ENCODE results near the gene STK32B.

STK32B gene

DNA sequence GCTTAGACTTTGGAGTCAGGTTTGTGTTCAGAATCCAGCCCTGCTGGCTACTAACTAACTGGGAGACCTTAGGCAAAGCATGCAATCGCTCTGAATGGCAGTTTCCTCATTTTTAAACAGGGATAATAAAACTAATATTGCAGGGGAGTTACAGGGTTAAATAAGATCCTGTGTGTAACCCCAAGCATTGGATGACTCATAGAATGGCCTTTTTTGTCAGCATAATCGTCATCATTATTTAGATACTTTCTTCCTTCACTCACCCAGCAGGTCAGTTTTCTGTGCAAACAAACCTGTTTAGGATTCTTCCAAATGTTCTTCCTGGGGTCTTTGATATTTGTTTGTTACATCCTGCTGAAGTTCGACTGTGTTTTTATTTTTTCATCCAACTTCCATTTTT, 448.9 kb downstream of the STK32B start:
- DNase-seq (ENCODE audit: low read depth, low spot score): no peak
- H3K4me3 ChIP-seq (ENCODE audit: low read length): no peak overlapping the region

GRCh38 chr4:5503336-5503936, 452.2 kb downstream of the STK32B start:
- DNase-seq (ENCODE audit: low read depth, low spot score): no peak
- H3K4me3 ChIP-seq (ENCODE audit: low read length): no peak overlapping the region

- no peak for DNase-seq (ENCODE audit: low read depth, low spot score)
Observed at GRCh38 chr4:5504486-5504885, 453.2 kb downstream of the STK32B start.

GRCh38 chr4:5510504-5510903, 459.2 kb downstream of the STK32B start:
- no peak overlapping the region for H3K4me3 ChIP-seq (ENCODE audit: low read length)

More at GRCh38 chr4:5504486-5504885, 453.2 kb downstream of the STK32B start:
- no peak overlapping the region for H3K4me3 ChIP-seq (ENCODE audit: low read length)

DNA sequence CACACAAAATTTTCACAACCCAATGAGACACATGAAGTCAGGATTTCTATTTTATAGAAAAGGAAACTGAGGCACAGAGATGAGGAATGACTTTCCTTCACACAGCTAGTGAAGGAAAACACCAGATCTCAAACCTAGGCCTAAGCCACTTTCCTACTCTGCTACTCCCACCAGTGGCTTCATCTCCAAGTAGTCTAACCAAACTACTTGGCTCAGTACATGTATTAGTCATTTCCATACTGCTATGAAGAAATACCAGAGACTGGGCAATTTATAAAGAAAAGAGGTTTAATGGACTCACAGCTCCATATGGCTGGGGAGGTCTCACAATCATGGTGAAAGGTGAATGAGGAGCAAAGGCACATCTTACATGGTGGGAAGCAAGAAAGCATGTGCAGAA, 460.5 kb downstream of the STK32B start:
- no peak for DNase-seq (ENCODE audit: low read depth, low spot score)
- H3K4me3 ChIP-seq (ENCODE audit: low read length): no peak overlapping the region

More at GRCh38 chr4:5510504-5510903, 459.2 kb downstream of the STK32B start:
- DNase-seq (ENCODE audit: low read depth, low spot score): no peak

GRCh38 chr4:5515646-5516045, 464.4 kb downstream of the STK32B start:
- no peak overlapping the region for H3K4me3 ChIP-seq (ENCODE audit: low read length)
- no peak for DNase-seq (ENCODE audit: low read depth, low spot score)

- DNase-seq (ENCODE audit: low read depth, low spot score): no peak
- H3K4me3 ChIP-seq (ENCODE audit: low read length): no peak overlapping the region
Observed at GRCh38 chr4:5517372-5517771, 466.1 kb downstream of the STK32B start.

DNA sequence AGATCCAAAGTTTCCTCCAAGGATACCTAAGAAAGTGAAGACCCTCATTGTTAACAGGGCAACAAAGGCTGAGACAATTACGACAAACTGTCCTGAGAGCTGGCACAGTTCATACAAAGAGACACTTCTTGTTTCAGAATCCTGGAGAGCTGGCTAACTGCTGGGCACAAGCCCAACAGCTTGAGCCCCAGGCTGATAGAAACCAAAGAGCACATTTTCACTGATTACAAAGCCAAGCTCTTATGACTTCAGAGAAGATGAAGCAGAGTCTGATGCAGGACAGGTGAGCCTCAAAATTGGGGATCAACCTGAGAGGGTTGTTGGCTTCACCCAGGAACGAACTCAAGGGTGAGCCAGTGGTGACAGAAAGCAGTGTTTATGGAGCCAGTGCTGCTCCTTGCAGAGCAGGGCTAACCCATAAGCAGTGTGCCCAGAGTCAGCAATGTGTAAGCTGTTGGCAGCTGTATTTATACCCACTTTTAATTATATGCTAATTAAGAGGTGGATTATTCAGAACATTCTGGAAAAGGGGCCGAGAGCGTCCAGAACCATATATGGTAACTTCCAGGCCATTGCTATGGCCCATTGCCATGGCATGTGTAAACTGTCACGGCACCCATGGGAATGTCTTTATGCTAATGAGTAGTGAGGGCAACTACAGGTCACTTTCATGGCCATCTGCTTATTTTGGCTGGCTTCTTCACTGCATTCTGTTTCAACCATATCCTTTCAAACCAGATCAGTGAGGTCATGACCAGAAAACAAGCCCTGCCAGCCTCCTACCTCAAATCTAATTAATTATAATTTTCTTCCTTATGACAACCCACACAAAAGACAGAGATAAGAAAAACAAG, 473.4 kb downstream of the STK32B start:
- DNase-seq (ENCODE audit: low read depth, low spot score): no peak
- H3K4me3 ChIP-seq (ENCODE audit: low read length): no peak overlapping the region

DNA sequence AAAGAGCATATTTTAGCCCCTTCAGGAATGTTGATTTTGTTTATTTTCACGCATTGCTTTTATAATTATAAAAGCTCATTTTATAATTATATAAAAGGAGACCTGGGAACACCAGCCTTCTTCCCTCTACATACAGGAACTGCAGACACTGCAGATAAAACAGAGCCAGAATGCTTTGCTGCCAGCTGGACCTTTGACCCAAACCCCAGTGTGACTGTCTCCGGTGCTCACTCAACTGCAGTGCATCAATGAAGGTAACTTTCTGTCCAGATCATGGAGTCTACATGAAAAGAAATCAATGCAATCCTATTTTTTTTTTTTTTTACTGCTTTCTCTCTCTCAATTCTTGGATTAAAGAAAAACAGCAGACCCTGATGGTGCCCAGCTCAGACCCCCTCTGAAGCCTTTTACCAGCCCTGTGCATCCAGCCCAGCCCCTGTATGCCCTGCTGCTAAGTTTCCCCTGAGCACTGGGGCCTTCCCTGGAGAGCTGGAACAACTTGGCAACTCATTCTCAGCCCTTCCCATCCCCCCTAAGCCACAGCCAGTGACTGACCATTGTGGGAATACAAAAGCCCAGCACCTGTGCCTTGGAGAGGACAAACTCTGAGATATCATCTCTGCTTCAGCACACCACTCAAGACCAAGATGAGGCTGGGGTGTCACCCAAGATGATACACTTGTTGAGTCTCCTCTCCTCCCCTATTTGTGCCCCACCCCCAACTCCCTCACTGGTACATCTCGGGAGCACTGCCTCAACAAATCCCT, 475.0 kb downstream of the STK32B start:
- H3K4me3 ChIP-seq (ENCODE audit: low read length): no peak overlapping the region
- no peak for DNase-seq (ENCODE audit: low read depth, low spot score)

DNA sequence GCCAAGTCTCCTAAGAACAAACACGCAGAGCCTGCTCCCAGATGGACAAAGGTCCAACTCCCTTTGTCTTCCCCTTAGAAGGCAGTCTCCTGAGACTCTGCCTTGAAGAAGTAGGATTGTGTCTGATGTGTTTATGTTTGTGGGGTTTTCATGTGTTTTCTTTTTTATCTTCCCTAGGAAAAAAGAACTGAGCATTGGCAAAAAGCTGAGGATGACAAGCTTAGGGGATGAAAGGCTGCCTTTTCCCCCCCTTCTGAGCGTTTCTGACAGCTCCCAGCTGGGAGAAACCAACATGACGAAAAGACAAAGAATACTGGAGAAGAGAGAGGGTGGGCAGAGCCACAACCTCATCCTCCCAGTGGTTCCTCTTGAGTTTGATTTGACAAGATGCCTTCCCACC, 475.9 kb downstream of the STK32B start:
- H3K4me3 ChIP-seq (ENCODE audit: low read length): no peak overlapping the region
- no peak for DNase-seq (ENCODE audit: low read depth, low spot score)

GRCh38 chr4:5528031-5528436, 476.8 kb downstream of the STK32B start:
- no peak overlapping the region for H3K4me3 ChIP-seq (ENCODE audit: low read length)
- DNase-seq (ENCODE audit: low read depth, low spot score): no peak

GRCh38 chr4:5532100-5532499, 480.8 kb downstream of the STK32B start:
- no peak for DNase-seq (ENCODE audit: low read depth, low spot score)
- H3K4me3 ChIP-seq (ENCODE audit: low read length): no peak overlapping the region

DNA sequence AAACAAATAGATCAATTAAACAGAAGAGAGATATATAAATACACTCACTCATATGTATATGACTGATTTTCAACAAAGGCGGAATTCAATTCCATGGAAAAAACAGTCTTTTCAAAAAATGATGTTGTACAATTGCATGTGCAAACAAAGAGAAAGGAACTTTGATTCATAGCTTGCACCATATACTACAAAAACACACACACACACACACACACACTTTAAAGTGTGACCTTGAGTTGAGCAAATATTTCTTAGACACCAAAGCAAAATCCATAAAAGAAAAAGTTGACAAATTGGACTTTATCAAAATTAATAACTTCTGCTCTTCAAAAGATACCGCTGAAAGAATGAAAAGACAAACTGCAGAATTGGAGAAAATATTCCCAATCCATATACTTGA, 488.3 kb downstream of the STK32B start:
- H3K4me3 ChIP-seq (ENCODE audit: low read length): no peak overlapping the region
- DNase-seq (ENCODE audit: low read depth, low spot score): no peak

GRCh38 chr4:5541169-5541568, 489.9 kb downstream of the STK32B start:
- DNase-seq (ENCODE audit: low read depth, low spot score): no peak
- no peak overlapping the region for H3K4me3 ChIP-seq (ENCODE audit: low read length)

GRCh38 chr4:5543681-5544080, 492.4 kb downstream of the STK32B start:
- DNase-seq (ENCODE audit: low read depth, low spot score): no peak
- no peak overlapping the region for H3K4me3 ChIP-seq (ENCODE audit: low read length)

- H3K4me3 ChIP-seq (ENCODE audit: low read length): no peak overlapping the region
- no peak for DNase-seq (ENCODE audit: low read depth, low spot score)
Observed at GRCh38 chr4:5544762-5545161, 493.5 kb downstream of the STK32B start.

GRCh38 chr4:5545271-5545670, 494.0 kb downstream of the STK32B start:
- DNase-seq (ENCODE audit: low read depth, low spot score): no peak
- no peak overlapping the region for H3K4me3 ChIP-seq (ENCODE audit: low read length)

GRCh38 chr4:5547651-5548249, 496.5 kb downstream of the STK32B start:
- no peak for DNase-seq (ENCODE audit: low read depth, low spot score)
- H3K4me3 ChIP-seq (ENCODE audit: low read length): no peak overlapping the region
